K562 (cell line): ENCODE measurements around the gene C10orf105. TPM values are rescaled to one million over a fixed set of nuclear protein-coding genes. Genes with fewer than 3 reads are reported as not detected.

Experiments used
- CC2D1A ChIP-seq: fragments of 450-650 bp; IDR thresholded peaks from 2 replicates; pipeline ENCODE4 v1.6.1; 2017; ENCODE audit warnings: mild to moderate bottlenecking
- FOSL1 ChIP-seq: fragments of 200-800 bp; sonication (Bioruptor generic); conservative IDR thresholded peaks from 2 replicates; pipeline ENCODE4 v1.6.1; 2016; ENCODE audit warnings: missing genetic modification characterization, missing compliant biosample characterization
- MAFK ChIP-seq: IDR thresholded peaks from 2 replicates; pipeline ENCODE4 v1.6.1; 2011; ENCODE audit warnings: low read length, improper control_type of control experiment
- SUPT5H ChIP-seq: fragments of 450-650 bp; IDR thresholded peaks from 2 replicates; pipeline ENCODE4 v1.6.1; 2016
- ZNF277 ChIP-seq: fragments of 250-450 bp; sonication (Bioruptor Pico); IDR thresholded peaks from 2 replicates; pipeline ENCODE4 v1.8.0; 2022; ENCODE audit warnings: inconsistent platforms, mild to moderate bottlenecking, moderate library complexity, borderline replicate concordance
- ZNF592 ChIP-seq: fragments of 450-650 bp; IDR thresholded peaks from 2 replicates; pipeline ENCODE4 v1.6.1; 2017; ENCODE audit warnings: antibody characterized with exemption, mild to moderate bottlenecking
- ZNF77 ChIP-seq: fragments of 250-450 bp; sonication (Bioruptor Pico); IDR thresholded peaks from 2 replicates; pipeline ENCODE4 v1.5.0; 2020
- polyA plus RNA-seq, 8 experiments: library from polyadenylated mRNA; depleted of rRNA in 4 of 8; stranded (reverse) in 5 of 8; unstranded in 3 of 8; fragments of >200 nt; fragmentation: Nextera tagmentation in 2 of 8; fragmentation: Illumina TruSeq in 1 of 8; extraction: Ambion mirVana in 2 of 8; extraction: Trizol in 1 of 8; gene quantifications; 2 replicates each; pipeline versions ENCODE4 v1.2.1 to v1.2.3, GENCODE V29; 2011 to 2014; ENCODE audit warnings: inconsistent platforms in 1 of 8, missing spikeins in 1 of 8
- total RNA-seq, 7 experiments: library from RNA; depleted of rRNA in 6 of 7; stranded (reverse); fragments of >200 nt in 6 of 7; fragmentation: Illumina TruSeq in 2 of 7; extraction: Trizol in 2 of 7; gene quantifications; 2 replicates each; pipeline versions ENCODE4 v1.2.1 to v1.2.3, GENCODE V29; 2011 to 2021; ENCODE audit warnings: low replicate concordance in 1 of 7
- TF ChIP-seq, protein P1 (sequence below): fragments of 200-600 bp; sonication (generic); IDR thresholded peaks from one replicate; pipeline ENCODE4 v1.6.1; 2012; ENCODE audit warnings: mild to moderate bottlenecking, low read depth, low read length, inconsistent platforms
- TF ChIP-seq, protein P2 (sequence below): fragments of 250-450 bp; sonication (Bioruptor Pico); IDR thresholded peaks from 2 replicates; pipeline ENCODE4 v1.4.0; 2020; ENCODE audit warnings: borderline replicate concordance

The C10orf105 gene
- total and polyA plus RNA-seq, 9 of the 15 experiments (the other 6 are each of a cell fraction or from before 2014, with no cell fraction given): 0.03 to 0.25 (median 0.04) TPM; not detected in 3

DNA sequence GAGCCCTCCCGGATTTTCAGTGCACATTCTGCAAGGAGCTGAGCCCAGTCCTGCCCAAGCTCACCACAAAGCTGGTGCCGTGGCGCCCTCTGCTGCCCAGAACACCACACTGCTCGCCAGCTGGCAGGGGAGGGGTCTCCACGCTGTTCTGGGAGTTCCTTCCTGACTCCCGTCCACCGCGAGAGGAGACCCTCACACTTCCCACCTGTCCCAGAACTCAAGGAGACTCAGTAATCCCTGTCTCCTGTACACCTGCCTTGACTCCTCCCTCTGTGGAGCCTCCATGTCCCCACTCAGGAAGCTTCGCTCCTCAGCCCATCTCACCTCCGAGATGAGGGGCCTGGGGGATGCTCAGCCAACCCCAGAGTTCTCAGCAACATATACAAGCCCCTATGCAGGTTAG, 11.3 kb downstream of the C10orf105 start (continued):
- TF ChIP-seq ZNF592: no peak
- TF ChIP-seq, protein P1, sequence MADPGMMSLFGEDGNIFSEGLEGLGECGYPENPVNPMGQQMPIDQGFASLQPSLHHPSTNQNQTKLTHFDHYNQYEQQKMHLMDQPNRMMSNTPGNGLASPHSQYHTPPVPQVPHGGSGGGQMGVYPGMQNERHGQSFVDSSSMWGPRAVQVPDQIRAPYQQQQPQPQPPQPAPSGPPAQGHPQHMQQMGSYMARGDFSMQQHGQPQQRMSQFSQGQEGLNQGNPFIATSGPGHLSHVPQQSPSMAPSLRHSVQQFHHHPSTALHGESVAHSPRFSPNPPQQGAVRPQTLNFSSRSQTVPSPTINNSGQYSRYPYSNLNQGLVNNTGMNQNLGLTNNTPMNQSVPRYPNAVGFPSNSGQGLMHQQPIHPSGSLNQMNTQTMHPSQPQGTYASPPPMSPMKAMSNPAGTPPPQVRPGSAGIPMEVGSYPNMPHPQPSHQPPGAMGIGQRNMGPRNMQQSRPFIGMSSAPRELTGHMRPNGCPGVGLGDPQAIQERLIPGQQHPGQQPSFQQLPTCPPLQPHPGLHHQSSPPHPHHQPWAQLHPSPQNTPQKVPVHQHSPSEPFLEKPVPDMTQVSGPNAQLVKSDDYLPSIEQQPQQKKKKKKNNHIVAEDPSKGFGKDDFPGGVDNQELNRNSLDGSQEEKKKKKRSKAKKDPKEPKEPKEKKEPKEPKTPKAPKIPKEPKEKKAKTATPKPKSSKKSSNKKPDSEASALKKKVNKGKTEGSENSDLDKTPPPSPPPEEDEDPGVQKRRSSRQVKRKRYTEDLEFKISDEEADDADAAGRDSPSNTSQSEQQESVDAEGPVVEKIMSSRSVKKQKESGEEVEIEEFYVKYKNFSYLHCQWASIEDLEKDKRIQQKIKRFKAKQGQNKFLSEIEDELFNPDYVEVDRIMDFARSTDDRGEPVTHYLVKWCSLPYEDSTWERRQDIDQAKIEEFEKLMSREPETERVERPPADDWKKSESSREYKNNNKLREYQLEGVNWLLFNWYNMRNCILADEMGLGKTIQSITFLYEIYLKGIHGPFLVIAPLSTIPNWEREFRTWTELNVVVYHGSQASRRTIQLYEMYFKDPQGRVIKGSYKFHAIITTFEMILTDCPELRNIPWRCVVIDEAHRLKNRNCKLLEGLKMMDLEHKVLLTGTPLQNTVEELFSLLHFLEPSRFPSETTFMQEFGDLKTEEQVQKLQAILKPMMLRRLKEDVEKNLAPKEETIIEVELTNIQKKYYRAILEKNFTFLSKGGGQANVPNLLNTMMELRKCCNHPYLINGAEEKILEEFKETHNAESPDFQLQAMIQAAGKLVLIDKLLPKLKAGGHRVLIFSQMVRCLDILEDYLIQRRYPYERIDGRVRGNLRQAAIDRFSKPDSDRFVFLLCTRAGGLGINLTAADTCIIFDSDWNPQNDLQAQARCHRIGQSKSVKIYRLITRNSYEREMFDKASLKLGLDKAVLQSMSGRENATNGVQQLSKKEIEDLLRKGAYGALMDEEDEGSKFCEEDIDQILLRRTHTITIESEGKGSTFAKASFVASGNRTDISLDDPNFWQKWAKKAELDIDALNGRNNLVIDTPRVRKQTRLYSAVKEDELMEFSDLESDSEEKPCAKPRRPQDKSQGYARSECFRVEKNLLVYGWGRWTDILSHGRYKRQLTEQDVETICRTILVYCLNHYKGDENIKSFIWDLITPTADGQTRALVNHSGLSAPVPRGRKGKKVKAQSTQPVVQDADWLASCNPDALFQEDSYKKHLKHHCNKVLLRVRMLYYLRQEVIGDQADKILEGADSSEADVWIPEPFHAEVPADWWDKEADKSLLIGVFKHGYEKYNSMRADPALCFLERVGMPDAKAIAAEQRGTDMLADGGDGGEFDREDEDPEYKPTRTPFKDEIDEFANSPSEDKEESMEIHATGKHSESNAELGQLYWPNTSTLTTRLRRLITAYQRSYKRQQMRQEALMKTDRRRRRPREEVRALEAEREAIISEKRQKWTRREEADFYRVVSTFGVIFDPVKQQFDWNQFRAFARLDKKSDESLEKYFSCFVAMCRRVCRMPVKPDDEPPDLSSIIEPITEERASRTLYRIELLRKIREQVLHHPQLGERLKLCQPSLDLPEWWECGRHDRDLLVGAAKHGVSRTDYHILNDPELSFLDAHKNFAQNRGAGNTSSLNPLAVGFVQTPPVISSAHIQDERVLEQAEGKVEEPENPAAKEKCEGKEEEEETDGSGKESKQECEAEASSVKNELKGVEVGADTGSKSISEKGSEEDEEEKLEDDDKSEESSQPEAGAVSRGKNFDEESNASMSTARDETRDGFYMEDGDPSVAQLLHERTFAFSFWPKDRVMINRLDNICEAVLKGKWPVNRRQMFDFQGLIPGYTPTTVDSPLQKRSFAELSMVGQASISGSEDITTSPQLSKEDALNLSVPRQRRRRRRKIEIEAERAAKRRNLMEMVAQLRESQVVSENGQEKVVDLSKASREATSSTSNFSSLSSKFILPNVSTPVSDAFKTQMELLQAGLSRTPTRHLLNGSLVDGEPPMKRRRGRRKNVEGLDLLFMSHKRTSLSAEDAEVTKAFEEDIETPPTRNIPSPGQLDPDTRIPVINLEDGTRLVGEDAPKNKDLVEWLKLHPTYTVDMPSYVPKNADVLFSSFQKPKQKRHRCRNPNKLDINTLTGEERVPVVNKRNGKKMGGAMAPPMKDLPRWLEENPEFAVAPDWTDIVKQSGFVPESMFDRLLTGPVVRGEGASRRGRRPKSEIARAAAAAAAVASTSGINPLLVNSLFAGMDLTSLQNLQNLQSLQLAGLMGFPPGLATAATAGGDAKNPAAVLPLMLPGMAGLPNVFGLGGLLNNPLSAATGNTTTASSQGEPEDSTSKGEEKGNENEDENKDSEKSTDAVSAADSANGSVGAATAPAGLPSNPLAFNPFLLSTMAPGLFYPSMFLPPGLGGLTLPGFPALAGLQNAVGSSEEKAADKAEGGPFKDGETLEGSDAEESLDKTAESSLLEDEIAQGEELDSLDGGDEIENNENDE: no peak
- TF ChIP-seq ZNF277 (CRISPR knock-in tag): no peak
- TF ChIP-seq SUPT5H: no peak
- peak; percentile 83; the same call in 1 of the 2 replicates for TF ChIP-seq CC2D1A
- no peak for TF ChIP-seq FOSL1 (tag)
- no peak for TF ChIP-seq ZNF77
- TF ChIP-seq, protein P2, sequence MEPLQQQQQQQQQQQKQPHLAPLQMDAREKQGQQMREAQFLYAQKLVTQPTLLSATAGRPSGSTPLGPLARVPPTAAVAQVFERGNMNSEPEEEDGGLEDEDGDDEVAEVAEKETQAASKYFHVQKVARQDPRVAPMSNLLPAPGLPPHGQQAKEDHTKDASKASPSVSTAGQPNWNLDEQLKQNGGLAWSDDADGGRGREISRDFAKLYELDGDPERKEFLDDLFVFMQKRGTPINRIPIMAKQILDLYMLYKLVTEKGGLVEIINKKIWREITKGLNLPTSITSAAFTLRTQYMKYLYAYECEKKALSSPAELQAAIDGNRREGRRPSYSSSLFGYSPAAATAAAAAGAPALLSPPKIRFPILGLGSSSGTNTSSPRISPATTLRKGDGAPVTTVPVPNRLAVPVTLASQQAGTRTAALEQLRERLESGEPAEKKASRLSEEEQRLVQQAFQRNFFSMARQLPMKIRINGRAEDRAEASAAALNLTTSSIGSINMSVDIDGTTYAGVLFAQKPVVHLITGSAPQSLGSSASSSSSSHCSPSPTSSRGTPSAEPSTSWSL (CRISPR knock-in tag): no peak
- 0 out of 2 replicates have a peak, but pooled peaks have one; percentile 2 for TF ChIP-seq MAFK
